ENCODE data around the gene GOSR2.

GRCh38 chr17:46963571-46963970, 40.6 kb downstream of the GOSR2 start:
- TF ChIP-seq EZH2 (IDR thresholded peaks at IDR 0.05; ENCODE audit: low read length, missing control alignments) (no peak), CTCF (conservative IDR thresholded peaks at IDR 0.05 in 1 of 2, IDR thresholded peaks at IDR 0.05 in 1 of 2; ENCODE audit: low read depth in 1 of 2, low read length in 2 of 2) (no peak)

Measured in fibroblast of lung (primary cell).